ENCODE measurements around the gene FGGY.

FGGY gene

GRCh38 chr1:59315529-59316463, 18.9 kb downstream of the FGGY start:
- DNase-seq (ENCODE audit: low read depth in 3 of 3) = no peak

DNA sequence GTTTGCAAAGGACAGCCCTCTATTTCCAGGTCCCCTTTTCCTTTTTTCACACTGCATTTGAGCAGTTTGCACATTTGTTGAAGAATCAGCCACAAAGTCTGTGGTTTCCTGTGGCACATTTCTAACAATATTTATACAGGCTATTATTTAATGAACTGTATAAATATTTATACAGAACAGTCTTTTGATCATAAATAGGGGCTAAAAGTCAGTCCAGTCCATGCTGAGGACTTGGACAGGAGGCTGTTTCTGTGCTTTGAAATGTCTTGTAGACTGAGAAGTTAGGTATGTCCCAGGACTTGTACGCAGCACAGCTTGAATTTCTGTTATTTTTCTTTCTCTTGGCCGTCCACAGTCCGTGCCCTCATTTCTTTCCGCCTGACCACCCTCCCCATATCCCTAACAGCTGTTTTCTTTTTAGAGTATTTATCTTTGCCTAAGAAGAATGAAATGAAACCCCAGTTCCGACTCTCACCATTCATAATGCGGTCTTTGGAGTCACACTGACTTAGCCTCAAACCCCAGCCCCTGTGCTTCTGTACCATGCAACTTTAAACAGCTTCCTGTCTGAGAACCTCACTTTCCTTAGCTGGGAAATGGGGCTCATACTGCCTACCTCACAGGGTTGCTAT, 19.7 kb downstream of the FGGY start:
- DNase-seq (ENCODE audit: low read depth in 3 of 3) = no peak

DNA sequence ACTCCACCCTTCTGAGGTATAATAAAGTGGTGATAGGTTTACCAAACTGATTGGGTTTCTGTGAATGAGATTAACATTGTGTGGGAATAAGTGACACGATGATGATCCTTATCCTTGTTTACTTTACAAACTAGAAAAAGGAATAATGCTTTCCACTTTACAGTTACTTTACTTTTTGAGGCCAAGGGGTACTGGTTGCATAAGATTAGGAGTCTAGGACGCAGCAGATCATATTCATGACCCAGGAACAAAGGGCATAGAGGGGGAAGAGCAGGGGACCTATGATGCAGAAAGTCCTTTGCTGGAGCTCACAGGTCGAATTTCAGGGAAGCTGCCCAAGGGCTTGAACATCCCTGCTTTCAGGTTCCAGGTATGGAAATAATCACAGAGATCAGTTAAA, 20.4 kb downstream of the FGGY start:
- DNase-seq (ENCODE audit: low read depth in 3 of 3) = no peak

DNA sequence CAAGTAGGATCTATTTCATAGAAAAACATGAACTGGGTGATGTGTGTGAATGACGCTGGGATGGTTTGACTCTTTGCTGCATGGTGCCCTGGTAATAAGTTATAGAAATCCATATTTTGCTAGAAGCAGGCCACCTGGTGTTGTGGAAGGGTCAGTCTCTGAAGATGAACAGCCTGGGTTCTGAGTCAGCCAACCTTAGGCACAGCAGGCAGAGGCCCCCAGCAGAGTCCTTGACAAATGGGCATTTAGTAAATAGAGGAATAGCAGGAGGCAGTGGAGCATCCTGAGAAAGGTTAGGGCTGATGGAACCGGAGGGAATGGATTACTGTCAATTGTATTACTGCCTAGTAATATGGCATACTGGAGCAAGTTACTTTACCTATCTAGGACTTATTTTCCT, 20.9 kb downstream of the FGGY start:
- DNase-seq (ENCODE audit: low read depth in 3 of 3) = no peak

- DNase-seq (ENCODE audit: low read depth in 3 of 3) = no peak
Observed at GRCh38 chr1:59318271-59318860, 21.5 kb downstream of the FGGY start.

DNA sequence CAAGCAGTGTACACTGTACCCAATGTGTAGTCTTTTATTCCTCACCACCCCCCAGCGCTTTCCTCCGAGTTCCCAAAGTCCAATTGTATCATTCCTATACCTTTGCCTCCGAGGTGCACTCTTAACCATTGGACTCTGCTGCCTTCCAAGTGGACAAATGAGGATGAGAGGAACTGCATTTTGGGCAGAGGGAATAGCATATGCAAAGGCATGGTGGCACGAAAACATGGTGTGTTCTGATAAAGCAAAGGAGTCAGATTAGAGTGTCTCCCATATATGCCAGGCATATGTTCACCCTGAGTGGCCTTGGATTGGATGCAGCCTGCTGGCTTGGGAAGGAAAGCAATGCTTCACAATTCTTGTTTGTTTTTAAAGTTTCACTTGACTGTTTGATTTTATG, 25.5 kb downstream of the FGGY start:
- no peak for DNase-seq (ENCODE audit: low read depth in 3 of 3)

DNA sequence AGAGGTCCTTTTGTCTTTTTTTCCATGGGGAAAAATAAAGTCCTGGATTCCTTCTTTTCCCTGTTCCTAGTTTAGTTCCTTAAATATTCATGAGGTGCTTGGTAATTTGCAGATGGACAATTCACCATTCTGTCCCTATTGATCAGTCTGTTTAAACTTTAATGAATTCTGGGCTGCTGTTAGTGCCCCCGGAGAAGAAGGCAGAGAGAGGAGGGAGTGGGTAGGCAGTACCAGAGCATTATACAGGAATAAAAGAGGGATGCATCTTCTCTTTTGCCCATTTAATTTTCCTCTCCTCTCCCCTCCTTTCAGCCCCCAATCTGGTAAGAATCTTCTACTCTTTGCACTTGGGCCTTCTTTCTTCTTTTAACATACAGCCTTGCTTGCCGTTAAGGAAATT, 25.9 kb downstream of the FGGY start:
- DNase-seq (ENCODE audit: low read depth in 3 of 3) = no peak

- DNase-seq (ENCODE audit: low read depth in 3 of 3) = no peak
Observed at GRCh38 chr1:59323879-59324278, 27.0 kb downstream of the FGGY start.

DNA sequence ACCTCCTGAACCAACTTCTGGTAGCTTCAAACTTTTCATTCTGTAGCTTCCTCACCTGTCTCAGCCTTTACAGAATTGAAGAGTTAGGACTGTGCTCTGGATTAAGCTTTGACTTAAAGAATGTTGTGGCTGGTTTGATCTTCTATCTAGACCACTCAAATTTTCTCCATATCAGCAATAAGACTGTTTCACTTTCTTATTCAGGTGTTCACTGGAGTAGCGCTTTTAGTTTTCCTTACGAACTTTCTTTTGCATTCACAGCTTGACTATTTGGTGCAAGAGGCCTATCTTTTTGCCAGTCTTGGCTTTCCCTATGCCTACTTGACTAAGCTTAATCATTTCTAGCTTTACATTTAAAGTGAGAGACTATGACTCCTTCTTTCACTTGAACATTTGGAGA, 31.5 kb downstream of the FGGY start:
- DNase-seq (ENCODE audit: low read depth in 3 of 3) = no peak

- DNase-seq (ENCODE audit: low read depth in 3 of 3) = no peak
Observed at GRCh38 chr1:59329412-59330053, 32.6 kb downstream of the FGGY start.

- no peak for DNase-seq (ENCODE audit: low read depth in 3 of 3)
Observed at GRCh38 chr1:59331686-59332620, 35.1 kb downstream of the FGGY start.

GRCh38 chr1:59332983-59333382, 36.1 kb downstream of the FGGY start:
- DNase-seq (ENCODE audit: low read depth in 3 of 3) = no peak

- no peak for DNase-seq (ENCODE audit: low read depth in 3 of 3)
Observed at GRCh38 chr1:59333626-59334277, 36.9 kb downstream of the FGGY start.

DNA sequence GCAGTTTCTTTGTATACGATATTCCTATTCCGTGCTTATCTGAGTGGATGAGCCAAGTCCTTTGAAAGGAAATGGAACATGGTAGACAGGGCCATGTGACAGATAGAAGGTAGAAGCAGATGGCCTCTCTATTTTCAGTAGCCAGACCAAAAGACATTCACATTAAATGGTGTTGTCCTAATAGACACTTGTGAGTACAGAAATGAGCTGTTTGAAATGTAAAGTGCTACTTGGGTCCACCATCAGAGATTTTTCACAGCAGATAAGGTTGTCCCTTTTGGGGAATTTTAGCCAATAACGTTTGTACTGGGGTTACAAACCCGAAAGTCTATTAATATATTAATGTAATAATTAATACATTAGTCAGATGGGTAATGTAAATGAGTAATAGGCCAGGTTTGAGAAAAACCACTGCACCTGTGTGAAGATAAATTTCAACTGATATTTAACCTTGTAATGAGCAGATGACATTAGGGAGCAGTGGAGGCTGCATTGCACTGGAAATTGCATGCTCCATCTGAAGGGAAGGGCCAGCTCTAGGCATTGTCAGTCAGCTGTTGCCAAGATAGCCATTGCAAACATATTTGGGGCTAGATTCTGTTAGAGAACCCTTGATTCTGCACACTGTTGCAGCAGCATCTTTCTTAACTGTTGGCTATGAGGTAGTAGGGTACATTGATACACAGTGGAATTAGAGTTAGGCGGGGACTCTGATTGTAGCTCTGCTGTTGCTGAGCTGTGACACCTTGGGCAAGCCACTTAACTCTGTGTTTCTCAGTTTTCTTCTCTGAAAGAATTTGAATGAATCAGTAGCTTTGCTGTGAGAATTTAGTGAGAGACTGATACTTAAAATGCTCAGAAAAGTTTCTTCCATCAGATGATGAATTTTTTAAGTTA, 43.8 kb downstream of the FGGY start:
- no peak for DNase-seq (ENCODE audit: low read depth in 3 of 3)

- DNase-seq (ENCODE audit: low read depth in 3 of 3) = no peak
Observed at GRCh38 chr1:59342801-59343575, 46.1 kb downstream of the FGGY start.

GRCh38 chr1:59343576-59343840, 46.6 kb downstream of the FGGY start:
- no peak for DNase-seq (ENCODE audit: low read depth in 3 of 3)

GRCh38 chr1:59345221-59345620, 48.3 kb downstream of the FGGY start:
- no peak for DNase-seq (ENCODE audit: low read depth in 3 of 3)

DNA sequence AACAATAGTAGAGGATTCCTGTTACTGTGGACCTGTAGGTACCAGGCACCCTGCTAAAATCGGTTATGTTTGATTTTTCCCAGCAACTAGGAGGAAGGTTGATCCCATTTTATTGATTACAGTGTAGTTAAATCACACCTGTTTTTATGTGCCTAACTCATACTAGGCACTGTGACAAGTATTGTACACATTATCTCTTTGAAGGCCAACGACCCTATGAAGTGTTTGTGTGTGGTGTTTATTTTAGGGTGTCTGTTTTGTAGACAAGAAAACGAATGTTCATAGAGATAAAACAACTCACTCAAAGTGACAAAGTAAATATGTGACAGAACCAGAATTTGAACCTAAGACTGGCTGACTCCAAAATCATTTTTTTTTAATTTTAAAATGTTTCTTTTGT, 49.5 kb downstream of the FGGY start:
- no peak for DNase-seq (ENCODE audit: low read depth in 3 of 3)

DNA sequence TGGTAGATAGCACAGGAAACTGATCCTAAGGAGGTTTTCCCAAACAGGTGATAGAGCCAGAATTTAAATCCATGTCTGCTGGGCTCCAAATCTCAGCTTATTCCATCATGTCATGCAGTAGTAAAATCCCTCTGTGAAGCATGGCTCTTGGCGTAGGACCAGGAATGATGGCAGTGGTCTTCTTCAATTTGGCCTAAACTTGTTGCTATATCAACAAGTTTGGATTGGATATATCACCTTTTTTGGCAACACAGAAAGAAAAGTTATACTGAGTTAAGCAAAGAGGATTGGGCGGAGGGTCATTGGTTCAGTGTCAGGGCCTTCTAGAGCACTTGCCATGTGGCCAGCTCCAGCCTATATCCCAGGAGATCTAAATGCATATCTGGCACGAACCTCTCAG, 52.2 kb downstream of the FGGY start:
- no peak for DNase-seq (ENCODE audit: low read depth in 3 of 3)
